ENCODE measurements around the gene GNLY. TPM values are rescaled to one million over a fixed set of nuclear protein-coding genes. Genes with fewer than 3 reads are reported as not detected.

The GNLY gene
- total RNA-seq, 1 donor from 2014 or later, result not detected

DNA sequence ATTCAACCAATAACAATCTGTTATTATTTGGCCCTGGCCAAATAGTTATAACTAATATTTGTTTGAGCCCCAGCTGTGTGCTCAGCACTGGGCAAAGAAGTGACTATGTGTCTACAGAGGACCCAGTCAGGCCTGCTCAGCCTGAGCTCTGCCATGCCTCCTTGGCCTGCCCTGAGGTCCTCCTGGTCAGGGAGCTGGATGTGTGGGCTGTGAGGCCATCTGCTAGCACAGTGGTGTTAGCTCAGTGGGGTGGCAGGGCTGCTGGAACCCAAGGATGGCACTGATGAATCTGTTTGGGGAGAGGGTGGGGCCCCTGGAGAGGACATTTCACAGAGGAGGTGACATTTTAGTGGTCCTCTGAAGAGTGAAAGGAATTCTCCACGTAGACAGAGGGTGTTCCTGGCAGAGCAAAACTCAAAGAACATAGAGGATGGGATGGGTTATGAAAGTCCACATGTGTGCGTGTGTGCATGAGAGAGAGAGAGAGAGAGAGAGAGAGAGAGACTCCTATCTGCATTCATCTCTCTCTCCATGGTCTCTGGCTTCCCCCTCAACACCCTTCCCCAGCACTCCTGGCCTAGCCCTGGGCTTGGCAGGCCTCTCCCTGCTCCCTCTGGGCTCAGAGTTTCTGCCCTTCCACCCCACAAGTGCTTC, 38.4 kb downstream of the GNLY start:
- no peak overlapping the region for H2AFZ ChIP-seq (ENCODE audit: low read depth, low read length)
- Mint-ChIP-seq H3K36me3 (ENCODE audit: low read depth, unreplicated experiment) (no peaks in the 10 kb centered on the region), H3K4me1 (ENCODE audit: low read depth, unreplicated experiment) (no peaks in the 10 kb centered on the region), H3K27me3 (ENCODE audit: low read depth, unreplicated experiment) (peaks cover 58% of the 10 kb centered on the region), H3K27ac (ENCODE audit: unreplicated experiment) (no peak overlapping the region), H3K4me3 (ENCODE audit: unreplicated experiment) (no peak overlapping the region), H3K9me3 (ENCODE audit: unreplicated experiment) (no peaks in the 10 kb centered on the region)
- no peak overlapping the region for H3K4me2 ChIP-seq (ENCODE audit: low read length)
- no peaks in the 10 kb centered on the region for H3K79me2 ChIP-seq (ENCODE audit: insufficient read depth, low read length)
- H3K4me1 ChIP-seq (ENCODE audit: insufficient read depth, low read length), result peaks cover 4% of the 10 kb centered on the region
- no peaks in the 10 kb centered on the region for H3K36me3 ChIP-seq (ENCODE audit: insufficient read depth, low read length)
- no peak overlapping the region for H3K9ac ChIP-seq (ENCODE audit: low read length)
- H3K27me3 ChIP-seq (ENCODE audit: insufficient read depth, low read length), result peaks cover 4% of the 10 kb centered on the region
- FAIRE-seq (no peak), DNase-seq (ENCODE audit: low read depth) (no peak)
- no peaks in the 10 kb centered on the region for H3K9me3 ChIP-seq (ENCODE audit: insufficient read depth, low read depth, low read length)
- no peak overlapping the region for H3K4me3 ChIP-seq (ENCODE audit: insufficient read depth, low read depth, low read length)
- H4K20me1 ChIP-seq (ENCODE audit: insufficient read depth, low read length), result no peaks in the 10 kb centered on the region
- TF ChIP-seq EZH2 (IDR thresholded peaks at IDR 0.05; ENCODE audit: insufficient read depth, low read length) (no peak), CTCF (IDR thresholded peaks at IDR 0.05; ENCODE audit: insufficient read depth, low read depth, low read length) (no peak)
- H3K27ac ChIP-seq (ENCODE audit: low read depth, low read length), result no peak overlapping the region

DNA sequence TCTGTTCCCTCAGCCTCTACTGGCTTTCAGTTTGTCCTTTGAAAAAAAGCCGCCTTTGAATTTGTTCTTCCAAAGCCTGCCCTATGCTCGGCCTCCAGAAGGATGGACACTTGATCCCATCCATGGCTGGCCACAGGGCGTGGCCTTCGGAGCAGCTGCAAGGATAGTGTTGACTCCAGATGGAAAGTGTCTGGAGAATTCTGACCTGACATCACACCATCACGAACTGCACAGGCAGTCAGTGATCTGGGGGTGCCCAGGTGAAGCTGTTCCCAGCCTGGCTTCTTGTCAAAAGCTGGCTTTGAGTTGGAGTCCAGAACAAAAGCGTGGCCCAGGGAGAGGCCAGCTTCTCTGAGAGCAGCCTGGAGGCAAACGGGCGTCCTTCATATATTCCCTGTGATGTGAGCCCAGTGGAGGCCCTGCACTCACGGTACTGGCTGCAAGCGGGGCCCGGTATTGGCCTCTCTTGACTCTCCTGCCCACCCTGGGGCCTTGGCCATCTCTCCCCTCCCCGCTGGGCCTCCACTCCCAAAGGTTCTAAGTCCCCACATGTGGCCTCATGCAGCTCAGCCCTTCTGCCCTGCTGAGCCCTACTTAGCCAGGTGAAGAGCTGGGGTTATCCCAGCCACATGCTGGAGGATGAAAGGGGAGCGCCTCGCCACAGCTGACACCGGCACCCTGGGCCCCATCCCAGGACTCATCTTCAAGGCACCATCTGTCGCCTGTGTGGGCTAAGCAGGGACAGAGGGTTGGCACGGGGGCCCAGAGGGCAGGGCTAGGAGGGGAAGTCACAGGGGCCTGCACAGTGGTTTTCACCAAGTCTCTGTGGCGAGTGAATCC, 39.2 kb downstream of the GNLY start:
- no peaks in the 10 kb centered on the region for H3K36me3 ChIP-seq (ENCODE audit: insufficient read depth, low read length)
- H3K9me3 ChIP-seq (ENCODE audit: insufficient read depth, low read depth, low read length), result no peaks in the 10 kb centered on the region
- no peak overlapping the region for H2AFZ ChIP-seq (ENCODE audit: low read depth, low read length)
- H3K4me3 ChIP-seq (ENCODE audit: insufficient read depth, low read depth, low read length), result no peak overlapping the region
- H3K27me3 ChIP-seq (ENCODE audit: insufficient read depth, low read length), result peaks cover 4% of the 10 kb centered on the region
- Mint-ChIP-seq H3K27me3 (ENCODE audit: low read depth, unreplicated experiment) (peaks cover 63% of the 10 kb centered on the region), H3K4me3 (ENCODE audit: unreplicated experiment) (no peak overlapping the region), H3K4me1 (ENCODE audit: low read depth, unreplicated experiment) (no peaks in the 10 kb centered on the region), H3K36me3 (ENCODE audit: low read depth, unreplicated experiment) (no peaks in the 10 kb centered on the region), H3K9me3 (ENCODE audit: unreplicated experiment) (no peaks in the 10 kb centered on the region), H3K27ac (ENCODE audit: unreplicated experiment) (no peak overlapping the region)
- no peaks in the 10 kb centered on the region for H3K79me2 ChIP-seq (ENCODE audit: insufficient read depth, low read length)
- FAIRE-seq, result no peak
- H3K4me2 ChIP-seq (ENCODE audit: low read length), result no peak overlapping the region
- H4K20me1 ChIP-seq (ENCODE audit: insufficient read depth, low read length), result no peaks in the 10 kb centered on the region
- TF ChIP-seq CTCF (IDR thresholded peaks at IDR 0.05; ENCODE audit: insufficient read depth, low read depth, low read length) (no peak), EZH2 (IDR thresholded peaks at IDR 0.05; ENCODE audit: insufficient read depth, low read length) (no peak)
- H3K9ac ChIP-seq (ENCODE audit: low read length), result no peak overlapping the region
- DNase-seq (ENCODE audit: low read depth), result no peak
- no peak overlapping the region for H3K27ac ChIP-seq (ENCODE audit: low read depth, low read length)
- H3K4me1 ChIP-seq (ENCODE audit: insufficient read depth, low read length), result peaks cover 4% of the 10 kb centered on the region

Measured in astrocyte (in vitro differentiated cells and primary cell).